Effector CD4-positive, alpha-beta T cell (primary cell): ENCODE measurements around the gene VPS37C.

ENCODE experiments used
- DNase-seq: peaks from one replicate; pipeline ENCODE4 v3.0.0-alpha.2; 2020

The VPS37C gene

DNA sequence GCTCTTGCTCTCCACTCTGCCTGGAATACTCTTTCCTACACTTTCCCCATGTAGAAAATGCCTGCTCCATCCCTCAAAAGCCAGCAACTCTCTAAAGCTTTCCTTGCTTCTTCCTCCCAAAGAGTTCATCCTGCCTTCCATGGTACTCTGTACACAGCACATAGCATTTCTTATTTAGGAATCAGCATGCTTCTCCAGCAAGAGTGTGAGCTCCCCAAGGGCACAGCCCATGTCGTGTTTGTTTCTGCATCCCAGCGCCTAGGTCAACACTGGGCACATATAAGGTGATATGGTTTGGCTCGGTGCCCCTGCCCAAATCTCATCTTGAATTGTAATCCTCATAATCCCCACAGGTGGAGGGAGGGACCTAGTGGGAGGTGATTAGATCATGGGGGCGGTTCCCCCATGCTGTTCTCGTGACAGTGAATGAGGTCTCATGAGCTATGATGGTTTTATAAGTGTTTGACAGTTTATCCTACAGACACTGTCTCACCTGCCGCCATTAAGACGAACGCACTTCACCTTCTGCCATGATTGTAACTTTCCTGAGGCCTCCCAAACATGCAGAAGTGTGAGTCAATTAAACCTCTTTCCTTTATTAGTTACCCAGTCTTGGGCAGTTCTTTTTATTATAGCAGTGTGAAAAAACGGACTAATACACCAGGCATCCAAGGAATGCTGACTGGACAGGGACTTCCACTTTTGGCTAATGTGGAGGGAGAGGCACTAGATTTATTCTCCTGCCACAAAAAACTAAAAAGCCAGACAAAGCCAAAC lies 8.2 kb downstream of the VPS37C start:
- no peak for DNase-seq

GRCh38 chr11:61151545-61152252 lies 9.5 kb downstream of the VPS37C start:
- no peak for DNase-seq

DNA sequence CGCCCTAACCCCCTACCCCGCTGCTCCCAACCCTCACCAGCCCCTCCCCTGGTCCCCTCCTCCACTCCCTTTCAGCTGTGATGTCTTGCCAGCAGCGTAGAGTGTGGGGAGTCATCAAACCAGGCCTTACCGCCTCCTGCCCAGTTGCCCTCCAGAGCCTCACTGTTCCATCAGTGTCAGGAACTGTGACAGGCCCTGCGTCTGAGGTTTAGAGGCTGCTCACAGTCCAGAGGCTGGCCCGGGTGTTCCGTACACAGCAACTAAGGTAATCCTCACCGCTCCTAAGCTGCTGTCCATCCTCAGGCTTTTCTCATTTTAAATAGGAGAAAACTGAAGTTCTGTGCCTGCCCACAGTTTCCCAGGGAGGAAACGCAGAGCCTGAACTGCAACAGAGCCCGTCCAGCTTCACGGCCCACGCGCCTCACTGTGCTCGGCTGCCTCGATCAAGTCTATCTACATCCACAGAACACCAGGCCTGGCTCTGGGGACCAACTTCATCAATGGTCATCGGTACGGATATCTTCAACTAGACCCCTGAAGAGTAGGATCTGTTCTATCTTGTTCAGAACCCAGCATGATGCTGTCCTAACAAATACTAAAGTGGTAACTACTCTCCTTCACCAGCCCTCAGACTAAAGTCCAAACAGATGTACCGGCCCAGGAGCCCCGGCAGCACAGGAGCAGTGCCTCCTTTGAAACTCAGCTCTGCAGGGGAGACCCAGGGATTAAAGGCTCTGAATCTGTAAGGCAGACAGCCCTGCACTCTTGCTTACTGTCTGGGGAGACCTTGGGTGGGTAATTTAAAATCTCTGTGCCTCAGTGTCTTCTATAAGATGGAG lies 10.3 kb downstream of the VPS37C start:
- no peak for DNase-seq

DNA sequence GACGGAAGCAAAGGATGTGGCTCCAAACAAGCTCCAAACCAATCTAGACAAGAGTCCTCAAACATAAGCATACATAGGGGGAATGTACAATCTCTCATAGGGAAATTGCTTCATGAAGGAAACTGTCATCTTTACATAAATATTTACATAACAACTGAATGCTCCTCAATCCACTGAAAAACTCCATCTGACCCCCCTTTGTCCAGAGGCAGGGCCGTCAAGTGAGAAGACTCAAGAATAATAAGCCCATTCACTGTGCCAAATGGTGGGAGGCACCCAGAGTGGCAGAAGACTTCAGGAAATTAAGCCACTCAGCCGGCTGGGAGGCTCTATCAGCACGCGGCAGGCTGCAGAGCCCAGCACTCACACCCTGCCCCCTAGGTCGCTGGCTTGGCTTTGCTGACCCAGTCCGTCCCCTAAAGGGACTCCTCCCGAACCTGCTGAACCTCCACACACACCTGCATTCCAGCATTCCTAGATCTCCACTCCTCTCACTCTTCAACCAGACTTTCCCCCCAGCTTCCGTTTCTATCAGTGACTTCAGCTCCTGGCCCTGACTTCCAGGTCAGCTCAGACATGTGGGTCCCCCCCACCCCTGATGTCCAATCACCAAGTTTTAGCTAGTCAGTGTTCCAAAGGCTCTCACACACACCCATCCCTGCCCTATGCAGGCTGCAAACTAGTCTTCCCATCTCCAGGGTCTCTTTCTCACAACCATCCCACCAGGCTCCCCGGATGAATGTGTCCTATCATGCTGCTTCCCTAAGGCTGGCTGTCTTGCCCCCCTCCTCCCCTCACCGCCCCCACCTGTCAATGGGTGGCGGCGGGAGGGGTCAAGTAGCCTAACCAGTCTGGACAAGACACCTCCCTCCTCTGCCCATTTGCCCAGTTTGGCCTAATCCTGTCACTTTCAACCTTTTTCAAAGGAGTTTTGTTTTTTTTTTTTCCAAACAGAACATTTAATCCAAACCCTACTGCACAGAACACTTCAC lies 11.3 kb downstream of the VPS37C start:
- no peak for DNase-seq

DNA sequence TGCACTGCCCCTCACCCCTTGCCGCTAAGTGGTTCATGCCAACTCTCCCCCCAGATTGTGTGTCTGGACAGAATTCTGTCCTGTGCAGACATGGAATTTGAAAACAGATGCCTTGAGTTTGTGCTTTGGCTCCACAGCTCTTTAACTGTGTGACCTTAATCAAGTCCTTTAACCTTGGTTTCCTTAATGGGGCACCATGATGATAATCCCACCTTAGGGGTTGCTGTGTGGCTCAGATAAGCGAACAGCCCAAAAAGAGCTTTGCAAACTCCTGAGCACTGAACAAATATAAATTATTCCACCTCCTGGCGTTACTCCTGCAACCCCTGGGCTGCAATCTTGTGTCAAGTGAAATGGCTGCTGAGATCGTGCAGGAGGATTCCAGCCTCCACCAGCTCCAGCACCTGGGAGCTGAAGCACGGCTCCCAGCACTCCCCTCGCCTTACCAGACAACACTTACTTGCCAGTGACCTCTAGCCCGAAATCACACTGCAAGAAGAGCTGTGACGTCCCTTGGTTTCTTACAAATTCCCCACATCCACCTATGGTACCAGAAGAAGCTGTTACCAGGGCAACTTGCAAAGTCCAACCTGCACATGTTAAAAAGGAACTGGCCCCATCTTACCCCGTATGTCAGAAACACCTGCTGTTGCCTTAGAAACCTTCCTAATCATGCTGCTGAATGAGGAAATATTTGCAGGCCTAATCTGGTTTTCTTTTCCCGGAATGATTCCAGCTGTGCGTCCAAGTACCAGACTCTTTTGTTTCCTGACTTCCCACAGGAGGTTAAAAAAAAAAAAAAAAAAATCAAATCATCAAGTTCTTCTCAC lies 13.2 kb downstream of the VPS37C start:
- DNase-seq, result no peak

DNA sequence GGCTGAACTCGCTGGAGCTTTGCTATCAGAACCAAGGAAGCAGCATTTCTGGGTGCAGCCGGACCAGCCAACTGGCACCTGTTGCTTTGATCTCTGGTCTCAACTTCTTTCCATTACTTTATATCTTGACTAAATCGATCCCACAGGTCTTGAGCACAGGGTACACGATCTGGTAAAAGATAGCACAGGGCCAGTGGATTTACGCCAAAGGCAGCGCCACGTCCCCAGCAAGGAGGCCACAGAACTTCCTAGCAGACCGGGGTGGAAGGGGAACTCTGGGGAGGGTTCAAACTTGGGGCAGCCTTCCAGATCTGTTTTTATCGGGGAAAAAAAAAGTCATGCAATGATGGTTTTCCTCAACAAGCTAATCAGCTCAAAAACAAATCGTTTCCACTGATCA lies 14.0 kb downstream of the VPS37C start:
- DNase-seq, result no peak

DNA sequence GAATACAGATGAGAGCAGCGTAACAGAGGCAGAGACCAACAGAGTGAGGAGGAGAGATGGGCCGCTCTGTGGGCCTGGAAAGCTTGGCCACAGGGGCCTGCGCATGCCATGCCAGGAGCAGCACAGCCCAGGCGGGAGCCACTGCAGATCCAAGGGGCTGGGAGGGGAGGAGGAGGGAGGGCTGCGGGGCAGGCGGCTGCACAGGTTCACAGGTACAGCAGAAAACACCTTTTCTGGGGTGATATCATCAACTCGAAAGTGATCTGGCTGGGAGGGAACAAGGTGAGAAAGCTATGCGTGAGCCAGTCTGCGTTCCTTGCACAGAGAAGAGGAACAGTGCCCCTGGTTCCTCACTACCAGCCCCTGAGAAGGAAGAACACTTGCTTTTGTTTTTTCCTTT lies 14.8 kb downstream of the VPS37C start:
- DNase-seq, result no peak

DNA sequence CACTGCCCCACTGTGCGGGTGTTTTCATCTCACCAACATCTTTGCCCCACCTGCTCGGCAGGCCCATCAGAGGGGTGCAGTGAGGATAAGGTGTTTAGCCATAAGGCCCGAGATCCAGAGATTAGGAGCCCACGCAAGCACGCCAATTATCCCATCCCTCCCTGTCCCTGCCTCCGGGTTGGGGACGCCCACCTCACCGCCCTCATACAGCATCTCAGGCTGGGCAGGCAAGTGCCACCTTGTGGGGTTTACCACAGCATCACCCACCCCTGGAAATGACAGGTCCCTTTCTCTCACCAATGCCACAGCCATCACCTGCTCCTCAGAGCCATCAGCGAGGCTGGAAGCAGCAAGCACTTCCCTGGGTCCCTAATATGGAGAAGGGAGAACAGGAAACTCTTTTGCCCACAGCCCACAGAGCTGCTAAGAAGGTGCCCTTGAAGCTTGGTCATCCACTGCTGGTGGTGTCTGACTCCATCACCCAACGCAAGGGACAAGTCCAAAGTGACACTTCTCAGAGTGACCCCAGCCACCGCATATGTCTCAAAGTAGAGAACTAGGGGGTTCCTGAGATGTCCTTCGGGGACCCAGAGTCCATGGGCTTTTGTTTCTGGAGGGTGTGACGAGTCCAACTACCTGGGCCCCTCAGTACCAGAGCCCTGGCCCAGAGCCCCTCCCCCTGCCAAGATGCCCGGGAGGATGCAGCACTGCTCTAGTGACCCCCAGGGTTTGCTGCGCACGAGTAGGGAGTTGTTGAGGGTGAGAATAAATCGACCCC lies 15.8 kb downstream of the VPS37C start:
- DNase-seq, result no peak

DNA sequence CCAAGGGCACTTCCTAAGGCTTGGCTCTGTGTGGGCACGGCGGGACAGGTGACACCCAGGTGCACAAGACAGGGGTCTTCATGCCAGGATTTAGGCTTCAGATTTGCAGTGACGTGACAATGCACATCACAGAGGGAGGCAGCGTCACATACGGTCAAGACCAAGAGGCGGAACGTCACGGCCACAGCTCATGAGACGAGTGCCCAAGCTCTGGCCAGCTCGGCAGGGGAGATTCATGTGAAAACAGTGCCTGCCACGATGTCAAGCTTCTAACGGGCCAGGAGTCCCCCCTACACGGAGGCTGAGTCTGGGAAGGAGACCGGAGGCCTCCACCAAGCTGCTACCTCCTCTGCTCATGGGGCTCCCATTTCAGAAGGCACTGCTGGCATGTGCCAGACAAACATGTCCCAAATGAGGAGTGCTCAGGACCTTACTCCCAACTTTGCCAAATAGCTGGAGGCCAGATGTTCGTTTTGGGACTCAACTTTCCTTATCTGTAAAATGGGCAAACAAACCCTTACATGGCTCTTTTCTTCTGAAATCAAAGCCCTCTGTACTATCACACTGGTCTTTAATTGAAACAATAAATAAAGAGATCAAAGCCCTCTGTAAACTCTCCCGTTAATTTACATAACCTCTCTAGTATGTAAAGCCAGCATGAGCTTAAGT lies 16.6 kb downstream of the VPS37C start:
- DNase-seq, result no peak

DNA sequence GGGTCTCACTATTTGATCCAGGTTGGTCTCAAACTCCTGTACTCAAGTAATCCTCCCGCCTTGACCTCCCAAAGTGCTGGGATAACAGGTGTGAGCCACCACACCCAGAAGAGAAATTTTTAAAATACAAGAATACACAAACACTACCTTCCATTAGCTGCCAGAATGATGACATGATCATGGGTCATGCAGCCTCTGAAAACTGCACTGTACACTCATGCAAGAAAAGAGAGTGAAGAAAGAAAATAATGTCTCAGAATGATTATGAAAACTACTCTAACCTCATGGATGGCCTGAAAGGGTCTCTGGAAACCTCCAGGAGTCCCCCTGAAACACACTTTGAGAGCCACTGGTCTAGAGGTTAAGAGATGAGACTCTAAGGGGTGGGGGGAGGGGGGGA lies 18.8 kb downstream of the VPS37C start:
- DNase-seq, result no peak

- no peak for DNase-seq
Measured at GRCh38 chr11:61141601-61142028, 19.6 kb downstream of the VPS37C start.

GRCh38 chr11:61140416-61140815 lies 20.8 kb downstream of the VPS37C start:
- no peak for DNase-seq

DNA sequence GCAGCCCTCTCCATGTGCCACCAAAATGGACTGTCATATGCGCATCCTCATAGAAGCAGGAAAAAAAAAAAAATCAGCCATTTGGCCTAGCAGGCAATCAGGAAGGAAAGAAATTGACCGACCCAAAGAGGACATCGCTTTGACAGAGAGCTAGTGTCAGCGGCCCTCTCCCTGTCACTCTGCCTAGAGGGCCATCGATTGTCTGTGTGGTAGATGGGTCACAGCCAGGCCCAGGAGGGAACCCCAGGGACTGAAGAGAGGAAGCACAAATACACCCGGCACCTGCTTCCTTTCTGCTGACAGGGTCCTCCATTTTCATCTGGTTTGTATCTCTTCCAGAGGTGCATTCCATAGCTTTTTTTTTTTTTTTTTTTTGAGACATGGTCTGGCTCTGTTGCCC lies 21.8 kb downstream of the VPS37C start:
- DNase-seq, result no peak

- no peak for DNase-seq
Measured at GRCh38 chr11:61138935-61139334, 22.3 kb downstream of the VPS37C start.

DNA sequence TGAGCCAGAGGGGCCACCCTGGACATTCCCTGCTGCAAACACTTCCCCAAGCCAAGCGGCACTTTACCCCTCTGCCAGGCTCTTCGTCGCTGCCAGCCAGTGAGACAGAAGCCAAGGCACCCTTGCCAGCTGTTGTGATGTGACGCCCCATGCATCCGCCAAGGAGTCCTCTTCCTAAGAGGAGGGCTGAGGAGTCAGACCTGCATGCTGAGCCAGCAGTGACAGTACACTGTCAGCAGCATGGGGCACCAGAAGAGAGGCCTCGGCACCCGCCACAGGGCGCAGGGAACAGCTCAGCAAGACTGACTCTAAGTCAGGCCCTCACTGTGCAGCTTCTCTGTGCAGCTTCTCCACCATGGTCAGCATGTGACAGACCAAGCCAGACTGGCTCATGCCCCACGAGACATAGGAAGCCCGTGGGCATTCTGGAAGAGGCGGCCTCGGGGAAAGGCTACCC lies 26.4 kb downstream of the VPS37C start:
- DNase-seq, result no peak

- no peak for DNase-seq
Measured at GRCh38 chr11:61133956-61134662, 27.1 kb downstream of the VPS37C start.

- DNase-seq, result no peak
Measured at GRCh38 chr11:61133145-61133544, 28.1 kb downstream of the VPS37C start.

DNA sequence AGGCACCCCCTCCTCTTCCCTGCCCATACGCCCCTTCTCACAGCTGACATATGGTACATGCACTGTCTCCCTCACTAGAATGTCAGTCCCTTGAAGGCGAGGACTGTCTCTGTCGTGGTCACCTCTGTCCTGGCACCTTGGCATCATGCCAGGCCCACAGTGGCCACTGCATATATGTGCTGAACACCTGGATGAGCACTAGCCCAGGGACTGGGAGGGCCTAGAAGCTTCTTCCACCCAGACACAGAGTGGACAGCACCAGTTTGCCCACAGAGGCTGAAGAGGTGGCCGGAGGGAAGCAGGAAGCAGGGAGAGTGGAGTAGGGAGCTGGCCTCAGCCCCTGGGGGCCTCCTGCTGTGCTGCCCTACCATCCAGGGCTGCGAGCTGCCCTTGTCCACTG lies 28.6 kb downstream of the VPS37C start:
- DNase-seq, result no peak

GRCh38 chr11:61131998-61132555 lies 29.1 kb downstream of the VPS37C start:
- no peak for DNase-seq
